Gastrocnemius medialis (tissue), 4 donors: ENCODE measurements around the gene SLC35B4. TPM values are rescaled to one million over a fixed set of nuclear protein-coding genes. Genes with fewer than 3 reads are reported as not detected.

ENCODE experiments used
- ATAC-seq, 2 donors: fragments of 150-250 bp; one replicate each; pipeline ENCODE4 v1.9.1; 2016
- DNase-seq, 2 donors: peaks; one replicate each; pipeline ENCODE4 v3.0.0-alpha.2; 2019
- H3K27ac ChIP-seq, 4 donors: fragments of 200-600 bp; sonication (generic); 1 replicate in 1 of 4; 2 replicates in 3 of 4; pipeline ENCODE4 v1.5.1; 2016 to 2018; ENCODE audit warnings: mild to moderate bottlenecking in 2 of 4, moderate library complexity in 1 of 4
- H3K27me3 ChIP-seq, 3 donors: fragments of 200-600 bp; sonication (generic) in 2 of 3; 1 replicate in 1 of 3; 2 replicates in 2 of 3; pipeline versions ENCODE4 v1.5.1 to v1.6.0; 2016 to 2019; ENCODE audit warnings: mild to moderate bottlenecking in 1 of 3, moderate library complexity in 1 of 3
- H3K36me3 ChIP-seq, 2 donors: fragments of 200-600 bp; sonication (generic) in 1 of 2; one replicate each; pipeline ENCODE4 v1.5.1; 2017 to 2018
- H3K4me1 ChIP-seq, 2 donors: fragments of 200-600 bp; sonication (generic) in 1 of 2; one replicate each; pipeline ENCODE4 v1.5.1; 2016 to 2017; ENCODE audit warnings: mild to moderate bottlenecking in 2 of 2
- H3K4me3 ChIP-seq, 4 donors: fragments of 200-600 bp; sonication (generic) in 3 of 4; 1 replicate in 1 of 4; 2 replicates in 3 of 4; pipeline ENCODE4 v1.5.1; 2016 to 2019; ENCODE audit warnings: mild to moderate bottlenecking in 2 of 4
- H3K9me3 ChIP-seq, 3 donors: fragments of 200-600 bp; sonication (generic) in 2 of 3; 1 replicate in 1 of 3; 2 replicates in 2 of 3; pipeline ENCODE4 v1.5.1; 2016 to 2019
- CTCF ChIP-seq, 5 experiments: fragments of 450-650 bp in 3 of 5; fragments of 200-600 bp in 2 of 5; sonication (generic) in 2 of 5; IDR thresholded peaks in 4 of 5; conservative IDR thresholded peaks in 1 of 5; 1 replicate in 4 of 5; 2 replicates in 1 of 5; pipeline ENCODE4 v1.5.1; 2016 to 2019; ENCODE audit warnings: antibody characterized with exemption in 5 of 5, mild to moderate bottlenecking in 3 of 5, moderate library complexity in 3 of 5
- POLR2A ChIP-seq, 2 donors: fragments of 450-650 bp; IDR thresholded peaks; one replicate each; pipeline ENCODE4 v1.6.1; 2017; ENCODE audit warnings: antibody characterized with exemption in 2 of 2, mild to moderate bottlenecking in 2 of 2, moderate library complexity in 2 of 2
- in situ Hi-C, 4 donors: fragments of 200-750 bp; cut with MboI; loops; one replicate each; pipeline versions ENCODE4 v1.15.0 to v1.8.0; 2017; ENCODE audit warnings: low sequenced_read_pairs in 4 of 4
- intact Hi-C: fragments of 100-400 bp; cut with DNase I; formaldehyde crosslinking; loops from one replicate; pipeline ENCODE4 v1.15.1; 2023; ENCODE audit warnings: low total_unique reads
- total RNA-seq, 4 donors: library from RNA; depleted of rRNA; stranded (reverse); fragments of >200 nt; gene quantifications; one replicate each; pipeline versions ENCODE4 v1.1.0 to v1.2.3, GENCODE V29; 2016

Gene SLC35B4
- total RNA-seq, 4 donors from 2014 or later = 1.7 to 5.0 (median 2.3) TPM

GRCh38 chr7:134320201-134320600 is 3.5 kb upstream of the SLC35B4 start:
- Histone ChIP-seq H3K9me3 (no peaks in the 10 kb centered on the region), H3K27ac (no peak overlapping the region), H3K4me1 (peaks cover 0 to 9% of the 10 kb centered on the region in 2 donors), H3K36me3 (no peaks in the 10 kb centered on the region), H3K27me3 (peaks cover 0 to 5% (median 0%) of the 10 kb centered on the region in 3 donors), H3K4me3 (no peak overlapping the region)
- in situ Hi-C loops = loop anchor here in 3 of 4 donors (25.0 kb wide), 2 partner anchors 1058 to 1192 kb away; partner anchors contain the start of genes EXOC4 (in 3 of the 3) and CNOT4 (in 1 of the 3)
- no peak for DNase-seq
- intact Hi-C loops = no loop called here
- ATAC-seq = no peak
- TF ChIP-seq CTCF (IDR thresholded peaks at IDR 0.05 in 4 of 5, conservative IDR thresholded peaks at IDR 0.05 in 1 of 5) (no peak), POLR2A (IDR thresholded peaks at IDR 0.05) (no peak)

DNA sequence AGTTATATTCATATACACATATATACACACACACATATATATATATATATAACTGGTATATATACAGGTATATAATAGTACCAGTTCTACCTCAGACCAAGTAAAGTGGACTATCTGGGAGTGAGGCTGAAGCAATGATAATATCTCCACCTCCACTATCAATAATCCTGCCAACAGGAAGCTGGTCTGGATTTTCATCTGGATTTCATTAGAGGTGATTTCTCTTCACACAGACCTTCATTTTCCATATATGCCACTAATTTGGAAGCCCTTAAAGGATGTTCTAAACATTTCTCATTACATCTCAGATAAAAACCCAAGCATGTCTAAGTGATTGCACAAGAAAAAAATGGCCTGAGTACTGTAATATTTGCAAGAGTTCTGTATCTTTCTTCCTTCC is 1.7 kb upstream of the SLC35B4 start:
- in situ Hi-C loops = loop anchor here in 3 of 4 donors (10.0 to 25.0 kb wide), 3 partner anchors 194 to 1194 kb away; partner anchors contain the start of genes EXOC4 (in 3 of the 3), CNOT4 (in 1 of the 3) and LRGUK (in 1 of the 3)
- intact Hi-C loops = loop anchor here (5.0 kb wide), 2 partner anchors 134 to 1344 kb away; partner anchors contain the start of gene STMP1
- H3K36me3 ChIP-seq = no peaks in the 10 kb centered on the region
- H3K4me3 ChIP-seq = no peak overlapping the region
- DNase-seq = no peak
- no peaks in the 10 kb centered on the region for H3K27me3 ChIP-seq
- TF ChIP-seq POLR2A (IDR thresholded peaks at IDR 0.05) (no peak), CTCF (IDR thresholded peaks at IDR 0.05 in 4 of 5, conservative IDR thresholded peaks at IDR 0.05 in 1 of 5) (no peak)
- no peaks in the 10 kb centered on the region for H3K9me3 ChIP-seq
- no peak overlapping the region for H3K27ac ChIP-seq
- ATAC-seq = no peak
- H3K4me1 ChIP-seq = peaks cover 0 to 9% of the 10 kb centered on the region in 2 donors

DNA sequence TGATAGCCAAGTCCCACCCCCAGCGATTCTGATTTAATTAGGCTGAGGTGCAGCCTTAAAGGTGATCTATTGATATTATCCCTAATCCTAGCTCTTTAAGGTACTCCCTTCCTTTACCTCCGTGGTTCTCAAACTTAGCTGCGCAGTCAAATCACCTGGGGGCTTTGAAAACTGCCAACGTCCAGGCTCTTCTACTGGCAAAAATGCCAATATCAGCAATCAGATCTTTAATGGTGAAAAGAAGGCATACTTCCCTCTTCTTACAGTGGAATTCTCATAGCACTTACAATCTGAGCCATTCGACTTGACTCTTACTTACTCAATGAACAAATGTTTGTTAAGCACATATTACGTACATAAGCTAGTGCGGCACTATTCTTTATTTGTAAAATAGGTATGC is 704 bp upstream of the SLC35B4 start:
- H3K4me3 ChIP-seq = peak overlapping the region; percentile 76 to 99 (median 84)
- DNase-seq (no peak), ATAC-seq (no peak)
- in situ Hi-C loops (loop anchor here in 3 of 4 donors (10.0 to 25.0 kb wide), 3 partner anchors 193 to 1195 kb away; partner anchors contain the start of genes EXOC4 (in 3 of the 3), CNOT4 (in 1 of the 3) and LRGUK (in 1 of the 3)), intact Hi-C loops (loop anchor here (2.0 to 5.0 kb wide), 4 partner anchors 135 to 1345 kb away; partner anchors contain the start of genes EXOC4 and STMP1)
- peaks cover 0 to 9% of the 10 kb centered on the region in 2 donors for H3K4me1 ChIP-seq
- H3K36me3 ChIP-seq = no peaks in the 10 kb centered on the region
- H3K27ac ChIP-seq = peak overlapping the region; percentile 88 to 97 (median 94)
- TF ChIP-seq POLR2A (IDR thresholded peaks at IDR 0.05) (no peak), CTCF (IDR thresholded peaks at IDR 0.05 in 4 of 5, conservative IDR thresholded peaks at IDR 0.05 in 1 of 5) (no peak)
- H3K9me3 ChIP-seq = no peaks in the 10 kb centered on the region
- H3K27me3 ChIP-seq = no peaks in the 10 kb centered on the region

DNA sequence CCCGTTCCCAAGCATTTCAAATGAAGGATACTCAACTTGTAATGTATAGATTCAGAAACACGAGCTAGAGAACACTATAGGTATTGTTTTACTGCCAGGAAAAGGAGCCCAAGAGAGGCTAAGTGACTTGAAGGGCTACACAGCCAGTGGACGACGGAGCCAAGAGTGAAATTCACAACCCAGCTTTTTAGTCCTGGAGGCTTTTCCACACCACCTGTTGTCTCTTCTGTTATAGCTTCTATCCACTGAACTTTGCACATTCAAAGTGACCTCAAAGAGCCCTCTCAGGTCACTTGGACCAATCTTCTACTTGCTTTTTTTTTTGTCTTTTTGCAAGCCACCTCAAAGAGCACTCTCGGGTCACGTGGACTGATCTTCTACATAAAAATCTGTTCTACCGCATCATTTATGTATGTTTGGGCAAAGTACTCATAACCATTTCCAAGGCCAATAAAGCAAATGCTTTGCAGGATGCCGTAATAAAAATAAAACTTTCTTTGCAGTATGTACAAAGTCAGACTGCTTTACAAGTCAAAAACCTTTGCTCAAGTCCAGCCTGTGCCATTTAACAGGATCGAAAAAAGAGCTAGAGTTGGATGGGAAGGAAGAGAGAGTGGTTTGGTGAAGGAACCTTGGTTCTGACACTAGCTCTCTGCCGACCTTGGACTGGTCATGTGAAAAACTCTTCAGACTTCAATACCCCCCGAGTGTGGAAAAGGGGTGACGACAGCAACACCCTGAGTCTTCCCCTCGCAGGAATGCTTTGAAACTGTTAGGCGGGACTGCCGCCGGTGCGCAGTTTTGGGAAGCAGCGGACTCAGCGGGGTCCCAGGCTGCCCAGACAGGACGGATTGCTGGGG is 821 bp downstream of the SLC35B4 start:
- no peak for TF ChIP-seq CTCF (IDR thresholded peaks at IDR 0.05 in 4 of 5, conservative IDR thresholded peaks at IDR 0.05 in 1 of 5)
- Histone ChIP-seq H3K27ac (peak overlapping the region; percentile 88 to 97 (median 94)), H3K36me3 (no peaks in the 10 kb centered on the region), H3K9me3 (no peaks in the 10 kb centered on the region), H3K4me3 (peak overlapping the region; percentile 76 to 99 (median 84)), H3K27me3 (no peaks in the 10 kb centered on the region), H3K4me1 (peaks cover 0 to 9% of the 10 kb centered on the region in 2 donors)
- peak in 1 of 2 donors; percentile 5 for ATAC-seq
- intact Hi-C loops = loop anchor here (1.0 to 5.0 kb wide), 5 partner anchors 136 to 1346 kb away; partner anchors contain the start of genes EXOC4, LRGUK and STMP1
- no peak for DNase-seq
- in situ Hi-C loops = loop anchor here in 3 of 4 donors (10.0 to 25.0 kb wide), 3 partner anchors 191 to 1196 kb away; partner anchors contain the start of genes EXOC4 (in 3 of the 3), CNOT4 (in 1 of the 3) and LRGUK (in 1 of the 3)
